ENCODE measurements around the gene FOXD2.

DNA sequence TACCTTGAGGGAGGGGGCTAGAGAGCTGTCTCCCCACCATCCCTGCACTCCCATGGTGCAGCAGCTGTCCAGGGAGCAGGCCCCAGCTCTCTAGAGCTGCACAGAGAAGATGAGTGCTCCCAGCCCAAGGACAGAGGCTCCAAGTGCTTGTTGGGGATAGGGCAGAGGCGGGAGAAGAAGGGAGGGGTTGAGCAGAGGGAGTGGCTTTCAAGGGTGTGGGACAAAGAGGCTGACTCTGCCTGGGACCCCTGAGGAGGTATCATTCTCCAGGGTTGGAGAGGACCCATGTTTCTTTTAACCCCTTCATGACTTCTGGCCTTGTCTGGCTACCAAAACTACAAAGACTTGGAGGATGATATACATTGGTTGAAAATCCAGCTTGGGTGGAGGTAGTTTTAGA is 14.6 kb downstream of the FOXD2 start:
- TF ChIP-seq ESRRA (IDR thresholded peaks at IDR 0.05; ENCODE audit: borderline replicate concordance, low read length) (no peak), RCOR1 (IDR thresholded peaks at IDR 0.05; ENCODE audit: low read depth, low read length) (no peak), HOXA7 (CRISPR knock-in tag; IDR thresholded peaks at IDR 0.05) (no peak), RAD21 (conservative IDR thresholded peaks at IDR 0.05 in 1 of 2, IDR thresholded peaks at IDR 0.05 in 1 of 2) (no peak)
- TF ChIP-seq, protein P1, sequence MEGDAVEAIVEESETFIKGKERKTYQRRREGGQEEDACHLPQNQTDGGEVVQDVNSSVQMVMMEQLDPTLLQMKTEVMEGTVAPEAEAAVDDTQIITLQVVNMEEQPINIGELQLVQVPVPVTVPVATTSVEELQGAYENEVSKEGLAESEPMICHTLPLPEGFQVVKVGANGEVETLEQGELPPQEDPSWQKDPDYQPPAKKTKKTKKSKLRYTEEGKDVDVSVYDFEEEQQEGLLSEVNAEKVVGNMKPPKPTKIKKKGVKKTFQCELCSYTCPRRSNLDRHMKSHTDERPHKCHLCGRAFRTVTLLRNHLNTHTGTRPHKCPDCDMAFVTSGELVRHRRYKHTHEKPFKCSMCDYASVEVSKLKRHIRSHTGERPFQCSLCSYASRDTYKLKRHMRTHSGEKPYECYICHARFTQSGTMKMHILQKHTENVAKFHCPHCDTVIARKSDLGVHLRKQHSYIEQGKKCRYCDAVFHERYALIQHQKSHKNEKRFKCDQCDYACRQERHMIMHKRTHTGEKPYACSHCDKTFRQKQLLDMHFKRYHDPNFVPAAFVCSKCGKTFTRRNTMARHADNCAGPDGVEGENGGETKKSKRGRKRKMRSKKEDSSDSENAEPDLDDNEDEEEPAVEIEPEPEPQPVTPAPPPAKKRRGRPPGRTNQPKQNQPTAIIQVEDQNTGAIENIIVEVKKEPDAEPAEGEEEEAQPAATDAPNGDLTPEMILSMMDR (IDR thresholded peaks at IDR 0.05), result no peak
- TF ChIP-seq, protein P2, sequence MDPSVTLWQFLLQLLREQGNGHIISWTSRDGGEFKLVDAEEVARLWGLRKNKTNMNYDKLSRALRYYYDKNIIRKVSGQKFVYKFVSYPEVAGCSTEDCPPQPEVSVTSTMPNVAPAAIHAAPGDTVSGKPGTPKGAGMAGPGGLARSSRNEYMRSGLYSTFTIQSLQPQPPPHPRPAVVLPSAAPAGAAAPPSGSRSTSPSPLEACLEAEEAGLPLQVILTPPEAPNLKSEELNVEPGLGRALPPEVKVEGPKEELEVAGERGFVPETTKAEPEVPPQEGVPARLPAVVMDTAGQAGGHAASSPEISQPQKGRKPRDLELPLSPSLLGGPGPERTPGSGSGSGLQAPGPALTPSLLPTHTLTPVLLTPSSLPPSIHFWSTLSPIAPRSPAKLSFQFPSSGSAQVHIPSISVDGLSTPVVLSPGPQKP (IDR thresholded peaks at IDR 0.05; ENCODE audit: low read depth, low read length), result no peak
- TF ChIP-seq, protein P3, sequence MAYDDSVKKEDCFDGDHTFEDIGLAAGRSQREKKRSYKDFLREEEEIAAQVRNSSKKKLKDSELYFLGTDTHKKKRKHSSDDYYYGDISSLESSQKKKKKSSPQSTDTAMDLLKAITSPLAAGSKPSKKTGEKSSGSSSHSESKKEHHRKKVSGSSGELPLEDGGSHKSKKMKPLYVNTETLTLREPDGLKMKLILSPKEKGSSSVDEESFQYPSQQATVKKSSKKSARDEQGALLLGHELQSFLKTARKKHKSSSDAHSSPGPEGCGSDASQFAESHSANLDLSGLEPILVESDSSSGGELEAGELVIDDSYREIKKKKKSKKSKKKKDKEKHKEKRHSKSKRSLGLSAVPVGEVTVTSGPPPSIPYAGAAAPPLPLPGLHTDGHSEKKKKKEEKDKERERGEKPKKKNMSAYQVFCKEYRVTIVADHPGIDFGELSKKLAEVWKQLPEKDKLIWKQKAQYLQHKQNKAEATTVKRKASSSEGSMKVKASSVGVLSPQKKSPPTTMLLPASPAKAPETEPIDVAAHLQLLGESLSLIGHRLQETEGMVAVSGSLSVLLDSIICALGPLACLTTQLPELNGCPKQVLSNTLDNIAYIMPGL (CRISPR knock-in tag; IDR thresholded peaks at IDR 0.05; ENCODE audit: borderline replicate concordance), result no peak

Measured in A549 (cell line).